NCI-H1105 treated with DMSO at 0.1 percent for 48 hours (cell line): Measurements from ENCODE around the gene HIRA.
"Not testable (repeated sequence)": the region's sequence is repeated elsewhere in the genome, so short reads cannot be mapped to it uniquely, and the experiment has no call there.

Experiments
- DNase-seq: peaks from one replicate; lab custom pipeline; 2025; lab: John Stamatoyannopoulos, UW

The HIRA gene

DNA sequence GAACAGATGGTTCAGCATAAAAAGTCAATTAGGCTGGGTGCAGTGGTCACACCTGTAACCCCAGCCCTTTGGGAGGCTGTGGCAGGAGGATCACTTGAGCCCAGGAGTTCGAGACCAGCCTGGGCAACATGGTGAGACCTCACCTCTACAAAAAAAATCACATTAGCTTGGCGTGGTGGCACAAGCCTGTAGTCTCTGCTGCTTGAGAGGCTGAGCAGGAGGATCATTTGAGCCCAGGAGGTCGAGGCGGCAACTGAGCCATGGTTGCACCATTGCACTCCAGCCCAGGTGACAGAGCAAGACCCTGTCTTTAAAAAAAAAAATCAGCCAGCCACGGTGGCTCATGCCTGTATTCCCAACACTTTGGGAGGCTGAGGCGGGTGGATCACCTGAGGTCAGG is 108.1 kb downstream of the HIRA start:
- not testable (repeated sequence) for DNase-seq

GRCh38 chr22:19321757-19322156 is 109.8 kb downstream of the HIRA start:
- DNase-seq, result no peak

GRCh38 chr22:19320136-19320535 is 111.4 kb downstream of the HIRA start:
- not testable (repeated sequence) for DNase-seq

GRCh38 chr22:19319281-19319680 is 112.3 kb downstream of the HIRA start:
- DNase-seq, result no peak

- no peak for DNase-seq
Observed at GRCh38 chr22:19317865-19318264, 113.7 kb downstream of the HIRA start.

GRCh38 chr22:19307872-19308271 is 123.7 kb downstream of the HIRA start:
- DNase-seq, result no peak

GRCh38 chr22:19306535-19306934 is 125.0 kb downstream of the HIRA start:
- not testable (repeated sequence) for DNase-seq

- DNase-seq, result no peak
Observed at GRCh38 chr22:19304547-19304946, 127.0 kb downstream of the HIRA start.

GRCh38 chr22:19303785-19304184 is 127.7 kb downstream of the HIRA start:
- DNase-seq, result no peak

DNA sequence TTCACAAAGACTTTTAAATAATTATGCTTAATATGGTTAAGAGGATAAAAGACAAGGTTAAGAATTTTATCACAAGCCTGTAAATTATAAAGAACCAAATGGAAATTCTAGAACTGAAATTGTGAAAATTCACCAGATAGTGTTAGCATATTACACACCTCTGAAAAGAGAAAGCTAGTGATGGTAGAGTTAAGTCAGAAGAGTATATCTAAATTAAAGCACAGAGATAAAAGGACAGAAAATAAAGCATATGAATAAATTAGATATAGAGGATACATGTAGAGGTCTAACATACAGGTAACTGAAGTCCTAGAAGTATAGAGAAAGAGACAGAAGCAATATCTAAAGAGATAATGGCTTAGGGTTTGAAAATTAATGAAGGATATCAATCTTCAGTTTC is 135.8 kb downstream of the HIRA start:
- no peak for DNase-seq

DNA sequence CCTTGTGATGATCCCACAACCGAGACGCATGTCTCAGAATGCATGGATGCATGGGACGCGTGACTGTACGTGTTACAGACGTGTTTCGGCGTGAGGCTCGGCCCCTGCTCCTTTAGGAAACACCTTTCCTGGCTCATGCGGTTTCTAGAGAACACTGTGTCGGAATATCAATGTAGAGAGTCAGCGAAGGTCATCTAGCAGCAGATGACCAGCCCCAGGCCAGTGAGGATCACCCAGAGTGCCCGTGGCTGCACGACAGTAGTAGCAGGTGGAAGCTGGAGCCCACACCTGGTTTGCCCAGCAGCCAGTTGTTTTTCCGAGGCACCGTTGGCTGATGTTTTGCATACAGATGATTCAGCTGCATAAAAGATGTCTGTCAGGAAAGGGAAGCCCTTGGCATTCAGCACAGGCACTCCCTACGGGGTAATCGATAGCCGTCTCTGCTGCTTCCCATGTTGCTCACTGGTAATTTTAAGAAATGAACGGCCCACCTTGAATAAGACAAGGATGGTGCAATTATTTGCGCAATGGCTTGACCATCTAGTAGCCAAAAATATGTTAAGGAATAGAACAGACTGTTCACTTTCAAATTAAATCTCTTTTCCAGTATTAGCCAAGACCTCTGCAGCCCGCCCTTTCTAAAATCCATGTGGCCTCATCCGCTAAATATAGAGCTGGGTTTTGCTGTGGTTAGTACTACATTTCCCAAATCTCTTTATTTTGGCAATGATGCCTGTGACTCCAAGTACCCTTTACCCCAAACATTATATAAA is 138.9 kb downstream of the HIRA start:
- DNase-seq, result no peak

DNA sequence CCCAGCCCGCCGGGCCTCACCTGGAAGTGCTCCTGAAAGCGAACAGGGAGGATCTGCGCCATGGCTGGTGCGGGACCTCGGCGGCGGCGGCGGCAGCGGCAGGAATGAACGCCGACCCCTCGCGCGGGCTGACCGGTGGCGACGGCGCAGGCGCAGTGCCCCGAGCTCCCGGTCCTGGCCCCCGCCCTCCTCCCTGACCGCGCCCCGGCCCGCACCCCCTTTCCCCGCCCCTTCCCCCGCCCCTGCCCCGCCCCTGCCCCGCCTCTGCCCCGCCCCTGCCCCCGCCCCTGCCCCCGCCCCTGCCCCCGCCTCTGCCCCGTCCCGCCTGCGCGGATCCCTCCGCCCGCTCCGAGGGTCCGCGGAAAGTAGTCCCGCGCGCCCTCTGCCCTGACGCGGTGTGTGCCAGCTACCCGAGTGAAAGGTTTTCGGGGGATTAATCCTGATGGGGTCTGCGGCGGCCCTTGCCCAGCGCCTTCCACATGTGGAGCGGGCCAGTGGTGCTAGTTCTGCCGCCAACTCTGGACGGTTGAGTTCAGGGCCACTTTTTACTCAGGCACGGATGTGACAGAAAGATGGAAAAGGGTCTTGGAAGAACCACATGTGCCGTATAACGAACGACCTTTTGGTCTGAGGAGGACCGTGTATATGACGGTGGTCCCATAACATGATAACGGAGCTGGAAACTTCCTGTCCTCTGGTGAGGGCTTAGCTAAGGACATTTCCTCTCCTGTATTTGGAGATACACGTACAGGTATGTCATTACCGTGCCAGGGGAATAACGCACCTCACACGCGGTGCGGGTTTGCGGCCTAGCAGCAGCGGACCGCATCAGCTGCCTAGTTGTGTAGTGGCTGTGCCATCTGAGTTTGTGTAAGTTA is 139.7 kb downstream of the HIRA start, which contains the start of gene CLTCL1:
Gene CLTCL1 (minus strand): TSS at position 140 of the 878 bp plus-strand sequence. CDS start 78 bp downstream, at position 62.
- peak; percentile 56 for DNase-seq

DNA sequence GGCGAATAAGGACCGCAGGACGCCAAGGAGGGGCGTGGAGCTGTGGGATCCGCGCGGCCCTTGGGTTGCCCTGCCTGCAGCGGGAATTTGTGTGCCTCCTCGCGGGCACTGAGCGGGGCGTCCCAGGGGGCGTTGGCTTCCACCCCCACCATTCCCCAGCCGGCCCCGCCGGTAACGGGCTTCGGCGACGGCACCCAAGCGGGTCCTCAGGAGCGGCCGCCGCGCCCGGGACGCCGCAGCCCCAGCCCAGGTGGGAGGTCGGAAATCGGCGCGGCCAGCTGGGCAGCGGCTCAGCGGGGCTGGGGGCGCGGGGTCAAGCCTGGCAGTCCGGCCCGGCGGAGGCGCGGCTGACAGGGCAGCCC is 140.3 kb downstream of the HIRA start:
- no peak for DNase-seq

- no peak for DNase-seq
Observed at GRCh38 chr22:19290400-19291217, 140.9 kb downstream of the HIRA start.

DNA sequence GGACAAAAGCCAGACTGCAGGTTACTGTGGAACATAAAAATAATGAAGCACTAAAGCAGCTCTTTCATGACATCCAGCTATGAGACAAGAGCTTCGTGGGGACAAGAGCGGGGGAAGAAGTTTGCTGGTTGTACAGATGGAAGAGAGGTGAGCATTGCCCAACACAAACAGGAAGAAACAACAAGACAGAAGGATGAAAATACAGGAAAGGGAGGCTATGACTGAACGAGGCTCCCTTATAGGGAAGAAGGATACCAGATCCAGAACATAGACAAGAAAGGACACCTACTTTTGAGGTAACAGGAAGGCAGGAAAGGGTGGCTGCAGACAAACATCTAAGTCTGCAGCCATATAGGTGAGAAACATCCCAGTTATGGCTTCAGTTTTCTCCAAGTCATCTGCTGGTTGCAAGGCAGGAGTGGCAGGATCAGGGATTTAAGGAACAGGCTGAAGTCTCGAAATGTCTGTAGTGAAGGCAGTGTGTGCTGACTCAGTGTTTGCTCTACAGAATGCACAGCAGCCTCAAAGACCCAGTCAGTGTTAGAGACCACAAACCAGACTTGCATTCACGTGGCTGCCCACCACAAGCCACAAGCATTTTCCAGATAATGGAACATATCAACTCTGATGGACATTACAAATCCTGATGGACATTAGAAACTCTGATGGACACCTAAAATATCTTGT is 141.9 kb downstream of the HIRA start:
- DNase-seq, result no peak

DNA sequence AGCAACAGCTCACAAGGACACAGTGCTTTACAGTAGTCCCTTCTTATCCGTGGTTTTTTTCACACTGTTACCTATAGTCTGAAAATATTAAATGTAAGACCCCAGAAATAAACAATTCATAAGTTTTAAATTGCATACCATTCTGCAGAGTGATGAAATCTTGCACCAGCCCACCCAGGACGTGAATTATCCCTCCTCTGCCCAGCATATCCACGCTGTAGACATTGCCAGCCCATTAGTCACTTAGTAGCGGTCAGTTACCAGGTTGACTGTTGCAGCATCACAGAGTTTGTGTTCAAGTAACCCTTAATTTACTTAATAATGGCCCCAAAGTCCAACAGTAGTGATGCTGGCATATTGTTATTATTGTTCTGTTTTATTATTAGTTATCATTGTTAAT is 143.6 kb downstream of the HIRA start:
- DNase-seq, result no peak

DNA sequence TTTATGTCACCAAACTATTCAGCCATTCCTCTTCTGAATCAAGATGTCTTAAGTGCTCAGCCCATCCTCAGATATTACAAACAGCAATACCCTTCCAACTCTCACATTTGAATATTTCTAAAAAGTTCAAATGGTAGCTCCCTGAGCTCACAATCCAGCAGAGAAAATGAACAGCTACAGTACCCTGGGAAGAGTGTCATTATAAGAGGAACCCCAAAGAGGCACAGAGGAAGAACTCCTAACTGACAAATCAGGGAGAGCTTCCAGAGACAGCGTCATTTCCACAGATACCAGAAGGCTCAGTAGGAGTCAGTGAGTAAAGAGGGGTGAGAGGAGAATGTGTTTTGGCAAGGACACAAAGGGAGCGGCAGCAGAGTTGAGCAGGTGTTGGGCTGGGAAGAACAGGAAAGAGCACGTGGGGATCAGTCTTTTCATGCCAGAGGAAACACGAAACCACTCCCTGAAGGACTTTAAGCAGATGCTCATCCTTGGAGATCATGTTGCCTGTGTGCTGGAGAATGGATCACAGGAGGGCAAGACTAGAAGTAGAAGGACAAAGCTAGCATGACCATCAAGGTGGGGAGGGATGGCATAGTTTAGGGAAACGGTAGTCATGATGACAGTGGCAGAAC is 144.3 kb downstream of the HIRA start:
- peak; percentile 92 for DNase-seq

GRCh38 chr22:19285831-19286230 is 145.7 kb downstream of the HIRA start:
- no peak for DNase-seq
